Measurements from ENCODE around the gene TMOD2. TPM values are rescaled to one million over a fixed set of nuclear protein-coding genes. Genes with fewer than 3 reads are reported as not detected.

The TMOD2 gene
- total RNA-seq, 3 donors from 2014 or later, result 3.7 to 3.9 (median 3.8) TPM

GRCh38 chr15:51802593-51802992 is 51.2 kb downstream of the TMOD2 start:
- H3K27me3 Mint-ChIP-seq (ENCODE audit: low read depth), result no peaks in the 10 kb centered on the region
- peaks cover 19% of the 10 kb centered on the region for H3K36me3 Mint-ChIP-seq (ENCODE audit: insufficient read depth)
- no peak overlapping the region for H3K4me3 Mint-ChIP-seq
- H3K4me1 Mint-ChIP-seq (ENCODE audit: low read depth), result no peaks in the 10 kb centered on the region
- no peak for ATAC-seq
- no peak for DNase-seq
- H3K9me3 Mint-ChIP-seq, result no peaks in the 10 kb centered on the region

- Mint-ChIP-seq H3K27me3 (ENCODE audit: low read depth) (no peaks in the 10 kb centered on the region), H3K4me1 (ENCODE audit: low read depth) (no peaks in the 10 kb centered on the region), H3K4me3 (no peak overlapping the region), H3K36me3 (ENCODE audit: insufficient read depth) (peaks cover 13% of the 10 kb centered on the region), H3K9me3 (no peaks in the 10 kb centered on the region)
- DNase-seq (no peak), ATAC-seq (no peak)
These were observed 52.6 kb downstream of the TMOD2 start for GRCh38 chr15:51803965-51804364.

GRCh38 chr15:51806123-51806522 is 54.7 kb downstream of the TMOD2 start:
- peaks cover 16% of the 10 kb centered on the region for H3K36me3 Mint-ChIP-seq (ENCODE audit: insufficient read depth)
- H3K9me3 Mint-ChIP-seq, result no peaks in the 10 kb centered on the region
- no peak overlapping the region for H3K4me3 Mint-ChIP-seq
- ATAC-seq (no peak), DNase-seq (no peak)
- no peaks in the 10 kb centered on the region for H3K4me1 Mint-ChIP-seq (ENCODE audit: low read depth)
- no peaks in the 10 kb centered on the region for H3K27me3 Mint-ChIP-seq (ENCODE audit: low read depth)

GRCh38 chr15:51809457-51809856 is 58.1 kb downstream of the TMOD2 start:
- no peak overlapping the region for H3K4me3 Mint-ChIP-seq
- no peaks in the 10 kb centered on the region for H3K9me3 Mint-ChIP-seq
- H3K27me3 Mint-ChIP-seq (ENCODE audit: low read depth), result no peaks in the 10 kb centered on the region
- DNase-seq (no peak), ATAC-seq (no peak)
- no peaks in the 10 kb centered on the region for H3K4me1 Mint-ChIP-seq (ENCODE audit: low read depth)
- peaks cover 31% of the 10 kb centered on the region for H3K36me3 Mint-ChIP-seq (ENCODE audit: insufficient read depth)

GRCh38 chr15:51812598-51812997 is 61.2 kb downstream of the TMOD2 start:
- H3K36me3 Mint-ChIP-seq (ENCODE audit: insufficient read depth), result peaks cover 19% of the 10 kb centered on the region
- no peaks in the 10 kb centered on the region for H3K4me1 Mint-ChIP-seq (ENCODE audit: low read depth)
- no peaks in the 10 kb centered on the region for H3K27me3 Mint-ChIP-seq (ENCODE audit: low read depth)
- ATAC-seq, result no peak
- H3K9me3 Mint-ChIP-seq, result no peaks in the 10 kb centered on the region
- no peak overlapping the region for H3K4me3 Mint-ChIP-seq
- no peak for DNase-seq

GRCh38 chr15:51814606-51815005 is 63.2 kb downstream of the TMOD2 start:
- H3K4me3 Mint-ChIP-seq, result no peak overlapping the region
- ATAC-seq, result no peak

GRCh38 chr15:51816611-51817010 is 65.2 kb downstream of the TMOD2 start:
- no peak for ATAC-seq
- no peaks in the 10 kb centered on the region for H3K4me1 Mint-ChIP-seq (ENCODE audit: low read depth)
- H3K4me3 Mint-ChIP-seq, result no peak overlapping the region
- H3K36me3 Mint-ChIP-seq (ENCODE audit: insufficient read depth), result peaks cover 21% of the 10 kb centered on the region
- no peak for DNase-seq
- peaks cover 22% of the 10 kb centered on the region for H3K9me3 Mint-ChIP-seq
- H3K27me3 Mint-ChIP-seq (ENCODE audit: low read depth), result no peaks in the 10 kb centered on the region

More at GRCh38 chr15:51814606-51815005, 63.2 kb downstream of the TMOD2 start:
- Mint-ChIP-seq H3K36me3 (ENCODE audit: insufficient read depth) (peaks cover 23% of the 10 kb centered on the region), H3K27me3 (ENCODE audit: low read depth) (no peaks in the 10 kb centered on the region), H3K9me3 (peaks cover 1% of the 10 kb centered on the region), H3K4me1 (ENCODE audit: low read depth) (no peaks in the 10 kb centered on the region)
- no peak for DNase-seq

- H3K9me3 Mint-ChIP-seq, result peaks cover 24% of the 10 kb centered on the region
- H3K36me3 Mint-ChIP-seq (ENCODE audit: insufficient read depth), result peaks cover 16% of the 10 kb centered on the region
- no peaks in the 10 kb centered on the region for H3K27me3 Mint-ChIP-seq (ENCODE audit: low read depth)
- no peaks in the 10 kb centered on the region for H3K4me1 Mint-ChIP-seq (ENCODE audit: low read depth)
- no peak overlapping the region for H3K4me3 Mint-ChIP-seq
- DNase-seq (no peak), ATAC-seq (no peak)
These were observed 66.8 kb downstream of the TMOD2 start for GRCh38 chr15:51818150-51818549.

GRCh38 chr15:51825698-51826097 is 74.3 kb downstream of the TMOD2 start:
- H3K27me3 Mint-ChIP-seq (ENCODE audit: low read depth), result no peaks in the 10 kb centered on the region
- H3K4me1 Mint-ChIP-seq (ENCODE audit: low read depth), result peaks cover 10% of the 10 kb centered on the region
- no peaks in the 10 kb centered on the region for H3K36me3 Mint-ChIP-seq (ENCODE audit: insufficient read depth)
- no peak overlapping the region for H3K4me3 Mint-ChIP-seq
- DNase-seq (no peak), ATAC-seq (no peak)
- H3K9me3 Mint-ChIP-seq, result peaks cover 11% of the 10 kb centered on the region

GRCh38 chr15:51828621-51829375 is 77.4 kb downstream of the TMOD2 start:
- Mint-ChIP-seq H3K27me3 (ENCODE audit: low read depth) (no peaks in the 10 kb centered on the region), H3K4me3 (peak overlapping the region; percentile 94), H3K4me1 (ENCODE audit: low read depth) (peaks cover 40% of the 10 kb centered on the region), H3K9me3 (no peaks in the 10 kb centered on the region), H3K36me3 (ENCODE audit: insufficient read depth) (peaks cover 2% of the 10 kb centered on the region)
- ATAC-seq (no peak), DNase-seq (no peak)

- peaks cover 2% of the 10 kb centered on the region for H3K36me3 Mint-ChIP-seq (ENCODE audit: insufficient read depth)
- H3K27me3 Mint-ChIP-seq (ENCODE audit: low read depth), result no peaks in the 10 kb centered on the region
- H3K9me3 Mint-ChIP-seq, result no peaks in the 10 kb centered on the region
- DNase-seq, result peak; percentile 86
- peak within 1 kb of the TSS; percentile 94 for H3K4me3 Mint-ChIP-seq
- H3K4me1 Mint-ChIP-seq (ENCODE audit: low read depth), result peaks cover 48% of the 10 kb centered on the region
- peak; percentile 88 for ATAC-seq
These were observed 78.2 kb downstream of the TMOD2 start, which contains the start of gene TMOD3 for GRCh38 chr15:51829376-51830275. TMOD3 (plus strand) TSS chr15:51829653; CDS start chr15:51862885, 33,232 bp downstream.

GRCh38 chr15:51830276-51830806 is 78.9 kb downstream of the TMOD2 start:
- DNase-seq (no peak), ATAC-seq (peak in 1 of 2 donors; percentile 3)
- H3K27me3 Mint-ChIP-seq (ENCODE audit: low read depth), result no peaks in the 10 kb centered on the region

GRCh38 chr15:51833772-51834171 is 82.4 kb downstream of the TMOD2 start:
- H3K9me3 Mint-ChIP-seq, result no peaks in the 10 kb centered on the region
- H3K27me3 Mint-ChIP-seq (ENCODE audit: low read depth), result no peaks in the 10 kb centered on the region
- H3K4me1 Mint-ChIP-seq (ENCODE audit: low read depth), result peaks cover 86% of the 10 kb centered on the region
- DNase-seq (no peak), ATAC-seq (peak; percentile 20 to 29)
- H3K36me3 Mint-ChIP-seq (ENCODE audit: insufficient read depth), result peaks cover 4% of the 10 kb centered on the region
- H3K4me3 Mint-ChIP-seq, result peak overlapping the region; percentile 41

More at GRCh38 chr15:51830276-51830806, 78.9 kb downstream of the TMOD2 start:
- peak overlapping the region; percentile 94 for H3K4me3 Mint-ChIP-seq
- no peaks in the 10 kb centered on the region for H3K9me3 Mint-ChIP-seq
- peaks cover 55% of the 10 kb centered on the region for H3K4me1 Mint-ChIP-seq (ENCODE audit: low read depth)
- peaks cover 2% of the 10 kb centered on the region for H3K36me3 Mint-ChIP-seq (ENCODE audit: insufficient read depth)

- DNase-seq (no peak), ATAC-seq (peak; percentile 50 to 51)
- Mint-ChIP-seq H3K27me3 (ENCODE audit: low read depth) (no peaks in the 10 kb centered on the region), H3K9me3 (no peaks in the 10 kb centered on the region), H3K4me3 (peak overlapping the region; percentile 60), H3K4me1 (ENCODE audit: low read depth) (peaks cover 94% of the 10 kb centered on the region), H3K36me3 (ENCODE audit: insufficient read depth) (peaks cover 5% of the 10 kb centered on the region)
These were observed 86.4 kb downstream of the TMOD2 start for GRCh38 chr15:51837792-51838251.

Data from activated T-cell treated with anti-CD3 and anti-CD28 coated beads, Interleukin-2, amount 50 U/mL, for 4 hours (primary cell).